Natural killer cell (primary cell): Measurements from ENCODE around the gene PROM1. TPM values are rescaled to one million over a fixed set of nuclear protein-coding genes. Genes with fewer than 3 reads are reported as not detected.
A peak's percentile ranks its signal among the peaks of the same experiment; 100 is the strongest.

ENCODE experiments used
- ATAC-seq, 3 donors: fragments of 150-1000 bp in 2 of 3; fragments of 200-7000 bp in 1 of 3; cut with Tn5 transposase; 1 replicate in 1 of 3; 2 replicates in 2 of 3; pipeline ENCODE4 v1.10.0; 2021; ENCODE audit warnings: mild to moderate bottlenecking in 2 of 3, moderate library complexity in 2 of 3
- DNase-seq, 2 donors: peaks; one replicate each; pipeline versions ENCODE4 v3.0.0 to v3.0.0-alpha.2; 2013 to 2021; ENCODE audit warnings: mixed read lengths in 1 of 2
- H3K27ac ChIP-seq: one replicate; pipeline ENCODE4 v1.5.1; 2013; ENCODE audit warnings: mild to moderate bottlenecking, low read length
- H3K27me3 ChIP-seq: one replicate; pipeline ENCODE4 v1.6.1; 2013; ENCODE audit warnings: low read length; ENCODE audit not compliant: control insufficient read depth, insufficient read depth
- H3K36me3 ChIP-seq: one replicate; pipeline ENCODE4 v1.6.1; 2013; ENCODE audit warnings: low read length; ENCODE audit not compliant: control insufficient read depth, insufficient read depth
- H3K4me1 ChIP-seq: one replicate; pipeline ENCODE4 v1.6.1; 2013; ENCODE audit warnings: low read length; ENCODE audit not compliant: control insufficient read depth, insufficient read depth
- H3K4me3 ChIP-seq: one replicate; pipeline ENCODE4 v1.5.1; 2013; ENCODE audit warnings: low read length
- H3K9me3 ChIP-seq: one replicate; pipeline ENCODE4 v1.6.1; 2013; ENCODE audit warnings: low read length; ENCODE audit not compliant: control insufficient read depth, insufficient read depth
- H3K27ac Mint-ChIP-seq, 2 donors: one replicate each; pipeline ENCODE4 v1.8.0; 2022; ENCODE audit warnings: mild to moderate bottlenecking in 2 of 2, mixed read lengths in 2 of 2, moderate library complexity in 1 of 2
- H3K27me3 Mint-ChIP-seq, 2 donors: one replicate each; pipeline ENCODE4 v1.8.0; 2022; ENCODE audit warnings: low read depth in 2 of 2, mixed read lengths in 2 of 2
- H3K36me3 Mint-ChIP-seq: one replicate; pipeline ENCODE4 v1.8.0; 2022; ENCODE audit warnings: mixed read lengths
- H3K4me1 Mint-ChIP-seq, 2 donors: one replicate each; pipeline ENCODE4 v1.8.0; 2022; ENCODE audit warnings: mixed read lengths in 2 of 2
- H3K4me3 Mint-ChIP-seq: one replicate; pipeline ENCODE4 v1.8.0; 2022; ENCODE audit warnings: mild to moderate bottlenecking, moderate library complexity, mixed read lengths
- H3K9me3 Mint-ChIP-seq, 2 donors: one replicate each; pipeline ENCODE4 v1.8.0; 2022; ENCODE audit warnings: mixed read lengths in 2 of 2
- CTCF ChIP-seq: fragments of 200-600 bp; IDR thresholded peaks from one replicate; pipeline ENCODE4 v1.8.0; 2022; ENCODE audit warnings: antibody characterized with exemption
- whole genome bisulfite sequencing: methylation state at CpG from one replicate; pipeline ENCODE4 v1.1.7; 2013; ENCODE audit warnings: missing lambda C conversion rate; ENCODE audit not compliant: insufficient coverage; 5-methylcytosine and 5-hydroxymethylcytosine counted together
- intact Hi-C: fragments of 100-400 bp; cut with micrococcal nuclease; formaldehyde crosslinking; loops from one replicate; pipeline ENCODE4 v1.14.2; 2022
- total RNA-seq, 4 donors: library from RNA; stranded (reverse); fragments of 120-200 nt in 1 of 4; gene quantifications; one replicate each; pipeline versions ENCODE4 v1.2.3 to v1.2.4, GENCODE V29; 2013 to 2022

PROM1 gene
- total RNA-seq, 3 donors from 2014 or later (not counting 1 experiment from before 2014, with no cell fraction given): not detected

DNA sequence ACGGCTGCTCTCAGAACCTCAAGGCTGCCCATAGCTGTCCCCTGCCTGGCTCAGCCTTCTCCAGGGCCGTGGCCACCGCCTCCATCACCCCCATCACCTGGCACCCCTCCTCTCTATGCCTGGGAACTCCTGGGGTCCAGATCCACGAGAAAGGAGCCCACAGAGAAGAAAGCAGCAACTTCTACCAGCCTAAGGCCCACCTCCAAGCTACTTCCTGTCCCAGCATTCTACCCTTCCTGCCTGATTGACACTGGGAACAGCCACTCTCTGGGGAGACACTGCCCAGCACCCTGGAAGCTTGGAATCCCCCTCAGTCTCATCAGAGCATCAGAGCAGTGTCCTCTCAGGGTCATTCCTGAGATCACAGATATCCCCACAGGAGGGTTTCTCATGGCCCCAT lies 36.9 kb upstream of the PROM1 start:
- Histone ChIP-seq H3K4me1 (peaks cover 14% of the 10 kb centered on the region), H3K36me3 (no peaks in the 10 kb centered on the region), H3K27ac (no peak overlapping the region), H3K27me3 (no peaks in the 10 kb centered on the region), H3K4me3 (no peak overlapping the region), H3K9me3 (no peaks in the 10 kb centered on the region)
- DNase-seq (no peak), ATAC-seq (peak in 1 of 3 donors; percentile 28)
- H3K4me3 Mint-ChIP-seq: no peak overlapping the region
- TF ChIP-seq CTCF: no peak
- H3K36me3 Mint-ChIP-seq: no peaks in the 10 kb centered on the region
- H3K9me3 Mint-ChIP-seq: no peaks in the 10 kb centered on the region
- intact Hi-C loops: no loop called here
- H3K4me1 Mint-ChIP-seq: peaks cover 7 to 15% of the 10 kb centered on the region in 2 donors
- no peak overlapping the region for H3K27ac Mint-ChIP-seq
- 79% methylated on average over 4 of the region's 4 CpGs for WGBS
- H3K27me3 Mint-ChIP-seq: peaks cover 0 to 14% of the 10 kb centered on the region in 2 donors

- Histone ChIP-seq H3K4me1 (peaks cover 11% of the 10 kb centered on the region), H3K9me3 (no peaks in the 10 kb centered on the region), H3K36me3 (no peaks in the 10 kb centered on the region), H3K4me3 (no peak overlapping the region), H3K27me3 (no peaks in the 10 kb centered on the region), H3K27ac (no peak overlapping the region)
- no peaks in the 10 kb centered on the region for H3K36me3 Mint-ChIP-seq
- ATAC-seq (no peak), DNase-seq (no peak)
- 70% methylated on average over 4 of the region's 4 CpGs for WGBS
- peaks cover 7 to 13% of the 10 kb centered on the region in 2 donors for H3K4me1 Mint-ChIP-seq
- peaks cover 1 to 15% of the 10 kb centered on the region in 2 donors for H3K27me3 Mint-ChIP-seq
- intact Hi-C loops: no loop called here
- no peak overlapping the region for H3K4me3 Mint-ChIP-seq
- H3K27ac Mint-ChIP-seq: no peak overlapping the region
- TF ChIP-seq CTCF: no peak
- no peaks in the 10 kb centered on the region for H3K9me3 Mint-ChIP-seq
Measured at GRCh38 chr4:16119981-16120380, 36.2 kb upstream of the PROM1 start.

DNA sequence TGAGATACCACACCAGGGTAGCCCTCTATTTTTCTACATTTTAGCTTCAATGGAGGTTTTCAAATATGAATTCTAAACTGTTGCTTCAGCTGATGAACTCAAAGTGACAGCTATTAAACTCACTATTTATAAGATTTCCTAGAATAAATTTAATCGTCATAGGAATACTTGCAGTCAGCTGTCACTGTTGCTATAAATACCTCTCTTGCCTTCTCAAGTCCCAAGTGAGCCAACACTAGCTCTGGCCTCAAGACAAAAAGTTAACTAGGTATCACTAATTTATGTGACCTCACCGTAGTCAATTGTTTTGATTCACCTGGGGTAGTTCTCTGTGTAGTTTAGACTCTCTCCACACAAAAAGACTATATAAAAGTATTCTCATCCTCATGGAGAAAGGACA lies 34.3 kb upstream of the PROM1 start:
- Histone ChIP-seq H3K27me3 (no peaks in the 10 kb centered on the region), H3K4me1 (peaks cover 7% of the 10 kb centered on the region), H3K4me3 (no peak overlapping the region), H3K9me3 (no peaks in the 10 kb centered on the region), H3K36me3 (no peaks in the 10 kb centered on the region), H3K27ac (no peak overlapping the region)
- peaks cover 4 to 16% of the 10 kb centered on the region in 2 donors for H3K27me3 Mint-ChIP-seq
- TF ChIP-seq CTCF: no peak
- intact Hi-C loops: no loop called here
- ATAC-seq (no peak), DNase-seq (no peak)
- H3K4me1 Mint-ChIP-seq: peaks cover 7 to 12% of the 10 kb centered on the region in 2 donors
- no peak overlapping the region for H3K27ac Mint-ChIP-seq
- WGBS: 73% methylated on average over 1 of the region's 2 CpGs
- H3K9me3 Mint-ChIP-seq: no peaks in the 10 kb centered on the region
- no peak overlapping the region for H3K4me3 Mint-ChIP-seq
- no peaks in the 10 kb centered on the region for H3K36me3 Mint-ChIP-seq

- Histone ChIP-seq H3K36me3 (no peaks in the 10 kb centered on the region), H3K27me3 (no peaks in the 10 kb centered on the region), H3K27ac (no peak overlapping the region), H3K9me3 (no peaks in the 10 kb centered on the region), H3K4me1 (no peaks in the 10 kb centered on the region), H3K4me3 (no peak overlapping the region)
- Mint-ChIP-seq H3K27ac (no peak overlapping the region), H3K36me3 (no peaks in the 10 kb centered on the region), H3K9me3 (no peaks in the 10 kb centered on the region), H3K4me1 (peaks cover 3 to 4% of the 10 kb centered on the region in 2 donors), H3K4me3 (no peak overlapping the region), H3K27me3 (peaks cover 7 to 24% of the 10 kb centered on the region in 2 donors)
- no peak for DNase-seq
- 75% methylated on average over 5 of the region's 5 CpGs for WGBS
- TF ChIP-seq CTCF: no peak
- ATAC-seq: no peak
- intact Hi-C loops: no loop called here
Measured at GRCh38 chr4:16117164-16117563, 33.3 kb upstream of the PROM1 start.
